GM12801 (cell line): ENCODE results near the gene PCLAF.

ENCODE experiments used
- CTCF ChIP-seq: IDR thresholded peaks from one replicate; pipeline ENCODE4 v1.5.1; 2011; ENCODE audit warnings: control low read depth; ENCODE audit not compliant: insufficient read length; ENCODE audit errors: extremely low read depth

The PCLAF gene

GRCh38 chr15:64355348-64355943 is 25.8 kb downstream of the PCLAF start:
- TF ChIP-seq CTCF: no peak

GRCh38 chr15:64354688-64355344 is 26.4 kb downstream of the PCLAF start:
- TF ChIP-seq CTCF: no peak

- no peak for TF ChIP-seq CTCF
Observed at GRCh38 chr15:64351265-64351664, 30.0 kb downstream of the PCLAF start.

- TF ChIP-seq CTCF: no peak
Observed at GRCh38 chr15:64349375-64349774, 31.9 kb downstream of the PCLAF start.

GRCh38 chr15:64348455-64348854 is 32.8 kb downstream of the PCLAF start:
- no peak for TF ChIP-seq CTCF

GRCh38 chr15:64344651-64345294 is 36.5 kb downstream of the PCLAF start:
- TF ChIP-seq CTCF: no peak

GRCh38 chr15:64343841-64344240 is 37.4 kb downstream of the PCLAF start:
- TF ChIP-seq CTCF: no peak
